ENCODE results near the gene ABHD11. TPM values are rescaled to one million over a fixed set of nuclear protein-coding genes. Genes with fewer than 3 reads are reported as not detected.
"Not testable (repeated sequence)": the region's sequence is repeated elsewhere in the genome, so short reads cannot be mapped to it uniquely, and the experiment has no call there.

ABHD11 gene
- 10 to 100 TPM in 2 of 4 donors, 1 to 10 TPM in 2; 4.4 to 14.1 (median 7.7) TPM for total RNA-seq

- peak; percentile 98 to 99 for DNase-seq
- peaks cover 0 to 3% of the 10 kb centered on the region in 2 donors for H3K4me1 ChIP-seq
- peak within 1 kb of the TSS; percentile 78 to 94 for H3K27ac ChIP-seq
- H3K4me3 ChIP-seq: peak within 1 kb of the TSS; percentile 57 to 67
- no peaks in the 10 kb centered on the region for H3K9me3 ChIP-seq
- intact Hi-C loops (cut with DNase I; ENCODE audit: low total_unique reads): no loop called here
- TF ChIP-seq CTCF (IDR thresholded peaks at IDR 0.05) (peak in 1 of 4 experiments; percentile 5), POLR2A (IDR thresholded peaks at IDR 0.05) (peak; percentile 74 to 97)
- H3K36me3 ChIP-seq: no peaks in the 10 kb centered on the region
- no peaks in the 10 kb centered on the region for H3K27me3 ChIP-seq
Observed at GRCh38 chr7:73738612-73739386, at the start of gene ABHD11. Gene ABHD11 (minus strand): TSS chr7:73738802. CDS start chr7:73738770, 32 bp downstream.

GRCh38 chr7:73787786-73788048, 49.1 kb upstream of the ABHD11 start:
- intact Hi-C loops (cut with DNase I; ENCODE audit: low total_unique reads): not testable (repeated sequence)

GRCh38 chr7:73786588-73786987, 48.0 kb upstream of the ABHD11 start:
- H3K36me3 ChIP-seq: no peaks in the 10 kb centered on the region
- no peak overlapping the region for H3K27ac ChIP-seq
- intact Hi-C loops (cut with DNase I; ENCODE audit: low total_unique reads): no loop called here
- H3K27me3 ChIP-seq: no peaks in the 10 kb centered on the region
- no peaks in the 10 kb centered on the region for H3K4me1 ChIP-seq
- TF ChIP-seq POLR2A (IDR thresholded peaks at IDR 0.05) (no peak), CTCF (IDR thresholded peaks at IDR 0.05) (no peak)
- H3K4me3 ChIP-seq: no peak overlapping the region
- H3K9me3 ChIP-seq: no peaks in the 10 kb centered on the region
- DNase-seq: no peak

More at GRCh38 chr7:73787786-73788048, 49.1 kb upstream of the ABHD11 start:
- not testable (repeated sequence) for H3K9me3 ChIP-seq, H3K27me3 ChIP-seq, H3K36me3 ChIP-seq, DNase-seq, H3K4me1 ChIP-seq, H3K27ac ChIP-seq, H3K4me3 ChIP-seq

- Histone ChIP-seq H3K9me3 (no peaks in the 10 kb centered on the region), H3K36me3 (no peaks in the 10 kb centered on the region), H3K27me3 (no peaks in the 10 kb centered on the region), H3K4me1 (no peaks in the 10 kb centered on the region), H3K27ac (no peak overlapping the region), H3K4me3 (no peak overlapping the region)
- intact Hi-C loops (cut with DNase I; ENCODE audit: low total_unique reads): no loop called here
- DNase-seq: no peak
- TF ChIP-seq POLR2A (IDR thresholded peaks at IDR 0.05): no peak
- TF ChIP-seq CTCF (IDR thresholded peaks at IDR 0.05): no peak
Observed at GRCh38 chr7:73779517-73779916, 40.9 kb upstream of the ABHD11 start.

GRCh38 chr7:73778801-73779389, 40.3 kb upstream of the ABHD11 start:
- TF ChIP-seq CTCF (IDR thresholded peaks at IDR 0.05) (no peak), POLR2A (IDR thresholded peaks at IDR 0.05) (no peak)
- intact Hi-C loops (cut with DNase I; ENCODE audit: low total_unique reads): no loop called here

More at GRCh38 chr7:73778801-73779389, 40.3 kb upstream of the ABHD11 start:
- Histone ChIP-seq H3K36me3 (no peaks in the 10 kb centered on the region), H3K9me3 (no peaks in the 10 kb centered on the region), H3K4me1 (no peaks in the 10 kb centered on the region), H3K27me3 (no peaks in the 10 kb centered on the region), H3K27ac (no peak overlapping the region), H3K4me3 (no peak overlapping the region)
- DNase-seq: no peak

Data from uterus (tissue), 4 donors.